ENCODE results near the gene KANK3.
"Not testable (repeated sequence)": the region's sequence is repeated elsewhere in the genome, so short reads cannot be mapped to it uniquely, and the experiment has no call there.

The KANK3 gene

DNA sequence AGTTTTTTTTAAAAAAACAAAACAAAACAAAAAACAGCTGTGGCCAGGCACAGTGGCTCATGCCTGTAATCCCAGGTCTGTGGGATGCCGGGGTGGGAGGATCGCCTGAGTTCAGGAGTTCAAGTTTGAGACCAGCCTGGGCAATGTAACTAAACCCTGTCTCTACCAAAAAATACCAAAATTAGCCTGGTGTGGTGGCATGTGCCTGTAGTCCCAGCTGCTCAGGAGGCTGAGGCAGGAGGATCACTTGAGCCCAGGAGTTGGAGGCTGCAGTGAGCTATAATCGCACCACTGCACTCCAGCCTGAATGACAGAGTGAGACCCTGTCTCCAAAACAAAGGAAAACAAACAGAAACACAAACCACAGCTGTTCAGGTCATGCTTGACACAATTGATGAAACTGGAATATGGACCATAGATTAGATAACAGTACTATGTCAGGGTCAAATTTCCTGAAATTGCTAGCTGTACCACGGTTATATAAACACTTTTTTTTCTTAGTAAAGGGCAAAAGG, 14.0 kb upstream of the KANK3 start:
- Mint-ChIP-seq H3K27me3 (peaks cover 15% of the 10 kb centered on the region), H3K4me1 (peaks cover 22% of the 10 kb centered on the region), H3K27ac (peak overlapping the region in 1 of 2 donors; percentile 54), H3K9me3 (peaks cover 5 to 7% of the 10 kb centered on the region in 2 donors), H3K4me3 (no peak overlapping the region)
- ATAC-seq (no peak), DNase-seq (no peak)

DNA sequence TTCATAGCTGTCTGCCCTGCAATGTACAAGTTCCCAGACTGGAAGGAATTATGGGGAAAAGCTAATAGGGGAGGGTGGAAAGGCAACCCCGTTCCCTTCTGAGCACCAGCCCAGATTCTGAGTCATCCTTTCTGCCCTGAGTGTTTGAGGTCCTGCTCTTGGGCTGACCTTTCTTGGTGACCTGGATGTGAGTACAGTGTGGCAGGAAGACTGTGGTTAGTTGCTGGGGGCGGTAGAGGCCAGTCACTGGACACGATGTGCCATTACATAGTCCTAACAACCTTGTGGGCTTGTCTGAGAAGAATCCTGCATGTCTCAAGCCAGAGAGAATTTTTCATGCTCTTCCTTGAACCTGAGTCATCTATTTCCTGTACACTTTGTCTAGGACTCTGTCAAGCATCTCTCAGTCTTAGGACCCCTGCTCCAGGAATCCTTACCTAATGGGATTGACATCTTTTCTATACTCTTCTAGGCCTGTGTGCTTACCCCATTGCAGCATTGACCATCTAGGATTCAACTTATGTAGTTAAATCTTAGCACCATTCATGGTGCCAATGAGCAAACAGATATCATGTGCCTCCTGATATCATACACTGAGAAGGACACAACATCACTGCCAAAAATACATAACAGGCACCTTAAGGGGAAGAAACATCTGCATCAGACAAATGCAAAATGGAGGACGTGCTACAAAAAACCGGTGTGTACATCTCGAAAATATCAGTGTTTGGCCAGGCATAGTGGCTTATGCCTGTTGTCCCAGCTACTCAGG, 12.8 kb upstream of the KANK3 start:
- Mint-ChIP-seq H3K27me3 (peaks cover 27% of the 10 kb centered on the region), H3K4me3 (no peak overlapping the region), H3K27ac (peak overlapping the region in 1 of 2 donors; percentile 65), H3K4me1 (peaks cover 15% of the 10 kb centered on the region), H3K9me3 (peaks cover 5 to 7% of the 10 kb centered on the region in 2 donors)
- ATAC-seq (no peak), DNase-seq (no peak)

DNA sequence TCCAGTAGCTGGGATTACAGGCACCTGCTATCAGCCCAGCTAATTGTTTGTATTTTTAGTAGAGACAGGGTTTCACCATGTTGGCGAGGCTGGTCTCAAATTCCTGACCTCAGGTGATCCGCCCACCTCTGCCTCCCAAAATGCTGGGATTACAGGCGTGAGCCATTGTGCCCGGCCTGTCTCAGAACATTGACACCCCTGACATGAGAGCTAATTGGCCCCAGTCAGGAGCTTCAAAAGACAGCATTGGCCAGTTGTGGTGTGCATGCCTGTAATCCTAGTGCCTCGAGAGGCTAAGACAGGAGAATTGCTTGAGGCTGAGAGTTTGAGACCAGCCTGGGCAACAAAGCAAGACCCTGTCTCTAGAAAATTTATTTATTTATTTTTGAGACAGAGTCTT, 9.8 kb upstream of the KANK3 start:
- H3K4me3 Mint-ChIP-seq, ATAC-seq, H3K9me3 Mint-ChIP-seq, H3K27ac Mint-ChIP-seq, DNase-seq: not testable (repeated sequence)
- Mint-ChIP-seq H3K4me1 (peaks cover 15% of the 10 kb centered on the region), H3K27me3 (peaks cover 34% of the 10 kb centered on the region)

DNA sequence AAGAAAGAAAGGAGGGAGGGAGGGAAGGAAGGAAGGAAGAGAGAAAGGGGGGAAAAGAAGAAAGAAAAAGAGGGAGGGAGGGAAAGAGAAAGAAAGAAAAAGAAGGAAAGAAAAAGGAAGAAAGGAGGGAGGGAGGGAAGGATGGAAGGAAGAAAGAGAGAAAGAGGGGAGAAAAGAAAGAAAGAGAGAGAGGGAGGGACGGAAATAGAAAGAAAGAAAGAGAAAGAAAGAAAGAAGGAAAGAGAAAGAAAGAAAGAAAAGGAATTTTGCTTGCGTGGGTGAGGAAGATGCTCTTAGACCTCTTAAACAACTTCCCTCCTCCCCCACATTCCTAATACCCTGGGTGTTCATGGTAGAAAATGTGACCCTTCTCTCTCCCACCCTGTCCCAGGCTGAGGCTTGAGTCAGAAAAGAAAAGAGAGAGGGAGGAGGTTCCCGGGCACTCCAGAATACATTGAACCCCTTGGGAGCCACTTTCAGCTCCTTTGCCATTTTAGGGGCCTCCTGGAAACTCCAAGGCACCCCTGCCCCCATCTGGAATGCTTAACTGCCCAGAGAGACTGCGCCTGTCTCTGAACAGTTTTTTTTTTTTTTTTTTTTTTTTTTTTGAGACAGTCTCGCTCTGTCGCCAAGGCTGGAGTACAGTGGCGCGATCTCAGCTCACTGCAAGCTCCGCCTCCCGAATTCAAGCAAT, 9.2 kb upstream of the KANK3 start:
- Mint-ChIP-seq H3K27me3 (peaks cover 34% of the 10 kb centered on the region), H3K4me1 (peaks cover 15% of the 10 kb centered on the region), H3K9me3 (peaks cover 5 to 7% of the 10 kb centered on the region in 2 donors), H3K27ac (no peak overlapping the region), H3K4me3 (peak overlapping the region in 1 of 2 donors; percentile 36)
- no peak for ATAC-seq
- DNase-seq = no peak

DNA sequence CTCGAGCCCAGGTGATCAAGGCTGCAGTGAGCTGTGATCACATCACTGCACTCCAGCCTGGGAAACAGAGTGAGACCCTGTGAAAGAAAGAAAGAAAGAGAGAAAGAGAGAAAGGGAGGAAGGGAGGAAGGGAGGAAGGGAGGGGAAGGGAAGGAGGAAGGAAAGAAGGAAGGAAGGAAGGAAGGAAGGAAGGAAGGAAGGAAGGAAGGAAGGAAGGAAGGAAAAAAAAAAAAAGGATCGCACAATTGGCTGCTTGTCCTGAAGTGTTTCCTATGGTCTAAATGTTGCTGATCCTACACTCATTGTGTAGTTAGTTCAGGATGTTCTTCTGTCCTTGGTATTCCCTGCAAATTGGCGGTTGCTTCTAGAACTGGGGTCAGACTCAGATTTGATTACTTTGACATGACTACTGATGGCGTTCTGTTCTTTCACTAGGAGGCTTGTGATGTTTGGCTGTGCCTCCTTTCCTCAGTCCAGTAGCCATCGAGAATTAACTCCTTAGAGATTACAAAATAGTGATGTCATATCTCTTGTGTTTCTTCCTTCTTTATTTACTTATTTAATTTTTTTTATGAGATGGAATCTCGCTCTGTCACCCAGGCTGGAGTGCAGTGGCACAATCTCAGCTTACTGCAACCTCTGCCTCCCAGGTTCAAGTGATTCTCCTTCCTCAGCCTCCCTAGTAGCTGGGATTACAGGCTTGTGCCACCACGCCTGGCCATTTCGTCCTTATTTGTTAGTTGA, 6.7 kb upstream of the KANK3 start:
- DNase-seq, H3K4me3 Mint-ChIP-seq, ATAC-seq, H3K4me1 Mint-ChIP-seq, H3K9me3 Mint-ChIP-seq: not testable (repeated sequence)
- Mint-ChIP-seq H3K27me3 (peaks cover 34% of the 10 kb centered on the region), H3K27ac (peak overlapping the region in 1 of 2 donors; percentile 57)

DNA sequence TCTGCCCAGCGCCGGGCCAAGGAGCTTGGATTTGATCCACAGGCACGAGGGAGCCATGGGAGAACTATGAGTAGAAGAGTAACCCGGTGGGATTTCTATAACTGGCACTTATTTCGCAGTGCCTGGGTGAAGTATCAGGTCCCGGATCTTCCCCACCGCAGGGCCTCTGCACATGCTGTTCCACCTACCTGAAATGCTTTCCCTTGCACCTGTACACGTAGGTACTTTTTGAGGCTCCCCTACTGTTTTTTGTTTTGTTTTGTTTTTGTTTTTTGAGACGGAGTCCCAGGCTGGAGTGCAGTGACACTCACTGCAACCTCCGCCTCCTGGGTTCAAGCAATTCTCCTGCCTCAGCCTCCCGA, 402 bp upstream of the KANK3 start:
- Mint-ChIP-seq H3K4me1 (peaks cover 27% of the 10 kb centered on the region), H3K9me3 (no peaks in the 10 kb centered on the region), H3K27me3 (peaks cover 30% of the 10 kb centered on the region), H3K4me3 (peak overlapping the region; percentile 83 to 90), H3K27ac (no peak overlapping the region)
- no peak for DNase-seq
- peak; percentile 11 for ATAC-seq

DNA sequence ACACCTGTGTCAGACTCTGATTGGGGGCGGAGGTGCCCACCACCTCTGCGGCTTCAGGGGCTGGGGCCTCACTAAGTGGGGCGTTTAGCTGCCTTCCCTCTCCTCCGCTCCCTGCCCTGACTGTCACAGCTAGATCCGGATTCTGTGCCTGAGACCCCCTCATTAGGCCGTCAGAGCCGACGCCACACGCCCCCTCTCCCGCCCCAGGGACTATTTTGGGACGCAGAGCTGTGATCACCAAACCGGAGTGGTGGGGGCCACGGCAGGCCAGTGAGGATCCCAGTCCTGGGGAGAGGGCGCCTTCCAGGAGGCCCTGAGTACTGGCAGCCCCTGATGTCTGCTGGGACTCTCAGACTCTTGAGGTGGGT, 762 bp downstream of the KANK3 start:
- H3K4me1 Mint-ChIP-seq = peaks cover 27% of the 10 kb centered on the region
- H3K27me3 Mint-ChIP-seq = peaks cover 41% of the 10 kb centered on the region

DNA sequence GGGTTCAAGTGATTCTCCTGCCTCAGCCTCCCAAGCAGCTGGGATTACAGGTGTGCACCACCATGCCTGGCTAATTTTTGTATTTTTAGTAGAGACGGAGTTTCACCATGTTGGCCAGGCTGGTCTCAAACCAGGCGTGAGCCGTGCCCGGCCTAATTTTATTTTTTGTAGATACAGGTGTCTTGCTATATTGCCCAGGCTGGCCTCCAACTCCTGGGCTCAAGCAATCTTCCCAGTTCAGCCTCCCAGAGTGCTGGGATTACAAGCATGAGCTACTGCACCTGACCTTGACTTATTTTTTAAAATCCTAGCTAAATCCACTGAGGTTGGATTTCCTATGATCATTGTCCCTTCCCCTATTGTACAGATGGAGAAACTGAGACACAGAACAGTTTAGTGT, 1.6 kb downstream of the KANK3 start:
- DNase-seq, H3K9me3 Mint-ChIP-seq, H3K27ac Mint-ChIP-seq, H3K4me3 Mint-ChIP-seq, ATAC-seq: not testable (repeated sequence)
- Mint-ChIP-seq H3K27me3 (peaks cover 47% of the 10 kb centered on the region), H3K4me1 (peaks cover 31% of the 10 kb centered on the region)

More for the DNA sequence above, 762 bp downstream of the KANK3 start:
- Mint-ChIP-seq H3K27ac (no peak overlapping the region), H3K9me3 (no peaks in the 10 kb centered on the region), H3K4me3 (peak overlapping the region; percentile 59 to 90)
- DNase-seq = no peak
- ATAC-seq = no peak

DNA sequence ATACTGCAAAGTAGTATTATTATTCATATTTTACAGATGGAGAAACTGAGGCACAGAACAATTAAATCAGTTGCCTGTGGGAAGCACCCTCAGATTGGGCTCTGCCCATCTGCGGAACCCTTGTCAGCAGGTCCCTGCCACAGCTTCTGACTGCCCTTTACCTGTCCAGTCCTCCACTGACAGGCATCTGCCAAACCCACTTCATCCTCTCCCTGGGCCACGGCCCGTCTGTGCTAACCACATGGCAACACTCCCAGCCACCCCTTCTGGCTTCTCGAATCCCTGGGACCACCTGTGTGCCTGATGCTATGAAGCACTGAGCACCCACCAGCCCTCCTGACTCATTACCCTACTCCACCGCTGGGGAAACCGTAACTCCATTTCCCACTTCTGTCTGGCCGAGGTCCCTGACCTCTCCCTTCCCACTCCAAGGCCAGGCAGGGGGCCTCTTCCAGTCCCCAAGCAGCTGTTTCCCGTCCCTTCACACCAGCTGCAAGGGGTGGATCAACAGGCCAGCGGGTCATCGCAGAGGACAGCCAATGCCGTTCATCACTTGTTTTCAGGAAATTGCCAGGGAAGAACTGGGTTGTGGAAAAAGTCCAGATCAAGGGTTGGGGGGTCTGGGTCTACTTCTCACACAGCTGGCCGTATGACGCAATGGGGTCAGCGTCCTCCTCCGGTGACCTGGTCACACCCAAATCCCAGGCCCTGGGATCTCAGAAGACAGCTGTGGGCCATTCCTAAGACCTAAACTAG, 2.5 kb downstream of the KANK3 start:
- no peak overlapping the region for H3K4me3 Mint-ChIP-seq
- H3K9me3 Mint-ChIP-seq = no peaks in the 10 kb centered on the region
- H3K27me3 Mint-ChIP-seq = peaks cover 57% of the 10 kb centered on the region
- peaks cover 41% of the 10 kb centered on the region for H3K4me1 Mint-ChIP-seq
- peak overlapping the region in 1 of 2 donors; percentile 82 for H3K27ac Mint-ChIP-seq
- ATAC-seq (no peak), DNase-seq (no peak)

DNA sequence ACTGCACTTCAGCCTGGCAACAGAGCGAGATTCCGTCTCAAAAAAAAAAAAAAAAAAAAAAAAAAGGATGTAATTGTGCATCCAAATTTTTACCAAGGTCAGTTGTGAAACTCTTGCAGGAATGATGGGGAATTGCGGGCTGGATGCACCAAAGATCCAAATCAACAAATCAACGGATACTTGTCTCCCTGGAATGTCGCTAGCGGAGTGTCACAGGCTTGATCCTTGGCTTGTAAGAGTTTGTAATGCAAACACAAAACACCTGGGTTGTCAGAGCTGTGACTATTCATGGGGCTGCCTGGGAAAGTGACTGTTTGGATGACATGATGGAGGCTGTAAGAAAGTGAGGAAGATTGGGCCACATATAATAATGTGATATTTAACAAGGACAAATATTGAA, 4.2 kb downstream of the KANK3 start:
- no peaks in the 10 kb centered on the region for H3K9me3 Mint-ChIP-seq
- ATAC-seq (no peak), DNase-seq (no peak)
- no peak overlapping the region for H3K4me3 Mint-ChIP-seq
- peaks cover 40% of the 10 kb centered on the region for H3K4me1 Mint-ChIP-seq
- no peak overlapping the region for H3K27ac Mint-ChIP-seq
- peaks cover 66% of the 10 kb centered on the region for H3K27me3 Mint-ChIP-seq

DNA sequence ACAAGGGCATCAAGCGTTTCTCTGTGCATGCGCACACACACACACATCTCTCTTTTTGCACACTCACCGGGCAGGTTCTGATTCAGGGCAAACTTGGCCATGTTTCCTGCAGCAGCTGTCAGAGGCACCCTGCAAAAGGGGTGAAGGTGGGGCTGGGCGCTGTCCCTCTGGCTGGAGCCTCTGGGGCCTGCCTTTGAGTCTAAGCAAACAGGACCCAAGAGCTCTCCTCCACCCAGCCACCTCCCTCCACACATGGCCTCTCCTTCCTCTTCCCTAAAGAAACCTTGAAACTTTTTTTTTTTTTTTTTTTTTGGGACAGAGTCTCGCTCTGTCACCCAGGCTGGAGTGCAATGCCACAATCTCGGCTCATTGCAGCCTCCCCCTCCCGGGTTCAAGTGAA, 5.3 kb downstream of the KANK3 start:
- Mint-ChIP-seq H3K4me3 (peak overlapping the region in 1 of 2 donors; percentile 31), H3K9me3 (no peaks in the 10 kb centered on the region), H3K27me3 (peaks cover 67% of the 10 kb centered on the region), H3K27ac (no peak overlapping the region), H3K4me1 (peaks cover 35% of the 10 kb centered on the region)
- DNase-seq (no peak), ATAC-seq (no peak)

DNA sequence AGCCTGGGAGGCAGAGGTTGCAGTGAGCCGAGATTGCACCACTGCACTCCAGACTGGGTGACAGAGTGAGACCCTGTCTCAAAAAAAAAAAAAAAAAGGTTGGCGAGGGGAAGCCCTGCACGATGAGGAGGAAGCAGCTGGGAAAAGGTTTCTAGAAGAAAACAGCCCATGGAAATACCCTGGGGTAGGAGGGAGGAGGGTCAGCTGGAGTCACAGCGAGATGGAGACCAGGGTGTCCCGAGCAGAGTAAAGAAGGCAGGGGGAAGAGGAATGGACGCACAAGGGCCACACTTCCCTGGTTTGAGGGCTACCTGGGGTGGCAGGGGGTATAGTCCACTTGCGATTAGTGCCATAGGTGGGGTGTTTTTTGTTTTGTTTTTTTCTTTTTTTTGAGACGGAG, 6.4 kb downstream of the KANK3 start:
- ATAC-seq = no peak
- Mint-ChIP-seq H3K27ac (no peak overlapping the region), H3K9me3 (no peaks in the 10 kb centered on the region), H3K4me1 (peaks cover 28% of the 10 kb centered on the region), H3K4me3 (peak overlapping the region in 1 of 2 donors; percentile 6), H3K27me3 (peaks cover 67% of the 10 kb centered on the region)
- no peak for DNase-seq

DNA sequence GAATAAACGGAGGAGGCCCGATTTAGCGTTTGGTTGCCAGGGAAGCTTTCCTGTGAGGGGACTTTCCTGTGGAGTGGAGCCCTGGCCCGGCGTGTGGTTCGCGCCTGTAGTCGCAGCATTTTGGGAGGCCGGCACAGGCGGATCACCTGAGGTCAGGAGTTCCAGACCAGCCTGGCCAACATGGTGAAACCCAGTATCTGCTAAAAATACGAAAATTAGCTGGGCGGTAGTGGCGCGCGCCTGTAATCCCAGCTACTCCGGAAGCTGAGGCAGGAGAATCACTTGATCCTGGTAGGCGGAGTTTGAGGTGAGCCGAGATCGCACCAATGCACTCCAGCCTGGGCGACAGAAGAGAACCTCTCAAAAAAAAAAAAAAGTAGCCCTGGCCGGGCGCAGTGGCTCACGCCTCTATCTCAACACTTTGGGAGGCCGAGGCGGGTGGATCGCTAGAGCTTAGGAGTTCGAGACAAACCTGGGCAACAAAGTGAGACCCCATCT, 6.9 kb downstream of the KANK3 start:
- Mint-ChIP-seq H3K4me1 (peaks cover 28% of the 10 kb centered on the region), H3K27me3 (peaks cover 67% of the 10 kb centered on the region), H3K9me3 (no peaks in the 10 kb centered on the region), H3K27ac (no peak overlapping the region), H3K4me3 (peak overlapping the region; percentile 57 to 70)
- DNase-seq = no peak
- no peak for ATAC-seq

DNA sequence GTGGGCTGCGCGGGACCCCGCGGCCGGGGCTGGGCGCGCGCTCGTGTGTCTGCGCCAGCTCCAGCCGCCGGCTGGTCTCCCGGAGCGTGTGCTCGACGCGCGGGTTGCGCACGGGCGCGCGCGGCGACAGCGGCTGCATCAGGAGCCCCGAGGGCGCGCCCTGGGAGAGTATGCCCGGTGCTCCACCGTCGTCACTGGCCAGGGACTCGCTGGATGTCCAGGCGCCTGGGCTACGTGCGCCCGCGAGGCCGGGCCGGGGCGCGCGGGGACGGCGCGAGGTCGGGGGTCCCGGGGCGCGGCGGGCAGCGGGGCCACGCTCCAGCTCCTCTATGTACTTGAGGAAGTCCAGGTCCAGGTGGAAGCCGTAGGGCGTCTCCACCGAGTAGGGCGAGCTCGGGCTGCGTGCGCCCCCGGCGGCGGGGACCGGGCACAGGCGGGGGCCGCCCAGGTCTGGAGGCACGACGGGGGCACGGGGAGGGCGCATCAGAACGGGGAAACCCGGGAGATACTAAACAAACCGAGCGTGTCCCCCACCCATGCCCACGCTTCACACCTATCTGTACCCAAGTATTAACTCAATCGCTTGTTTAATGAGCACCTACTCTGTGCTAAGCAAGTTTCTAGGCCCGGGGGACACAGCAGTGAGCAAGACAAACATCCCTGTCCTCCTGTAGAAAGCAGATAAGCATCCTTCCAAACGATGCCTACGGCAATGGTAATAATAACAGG, 7.6 kb downstream of the KANK3 start:
- Mint-ChIP-seq H3K9me3 (no peaks in the 10 kb centered on the region), H3K27me3 (peaks cover 61% of the 10 kb centered on the region), H3K4me1 (peaks cover 23% of the 10 kb centered on the region), H3K27ac (no peak overlapping the region), H3K4me3 (peak overlapping the region; percentile 67 to 70)
- ATAC-seq = peak; percentile 79
- peak; percentile 42 to 61 for DNase-seq

All from stimulated activated naive CD8-positive, alpha-beta T cell treated with anti-CD3 and anti-CD28 coated beads, Interleukin-15, amount 100 ng/mL, for 72 hours (primary cell).